Right ventricle myocardium inferior (tissue), 1 donor: Measurements from ENCODE around the gene ESYT2. TPM values are rescaled to one million over a fixed set of nuclear protein-coding genes. Genes with fewer than 3 reads are reported as not detected.

ENCODE experiments used
- ATAC-seq: fragments of 200-7000 bp; cut with Tn5 transposase; one replicate; pipeline ENCODE4 v1.9.1; 2020; ENCODE audit warnings: mild to moderate bottlenecking, moderate library complexity
- DNase-seq: peaks from one replicate; pipeline ENCODE4 v3.0.0; 2021; ENCODE audit errors: missing footprints
- intact Hi-C: fragments of 100-400 bp; cut with DNase I; formaldehyde crosslinking; loops from one replicate; pipeline ENCODE4 v1.11.0; 2022
- total RNA-seq: library from RNA; stranded (reverse); fragmentation: NEBNext Ultra II Directional; extraction: Animal tissue kit (Norgen Biotek cat#: 25700); gene quantifications from one replicate; pipeline ENCODE4 v1.2.1, GENCODE V29; 2021
- donor health status: DM: no; HTN: yes; CAD: no; lungs with severe emphysema.

The ESYT2 gene
- total RNA-seq, 1 donor from 2014 or later = 42.5 TPM

DNA sequence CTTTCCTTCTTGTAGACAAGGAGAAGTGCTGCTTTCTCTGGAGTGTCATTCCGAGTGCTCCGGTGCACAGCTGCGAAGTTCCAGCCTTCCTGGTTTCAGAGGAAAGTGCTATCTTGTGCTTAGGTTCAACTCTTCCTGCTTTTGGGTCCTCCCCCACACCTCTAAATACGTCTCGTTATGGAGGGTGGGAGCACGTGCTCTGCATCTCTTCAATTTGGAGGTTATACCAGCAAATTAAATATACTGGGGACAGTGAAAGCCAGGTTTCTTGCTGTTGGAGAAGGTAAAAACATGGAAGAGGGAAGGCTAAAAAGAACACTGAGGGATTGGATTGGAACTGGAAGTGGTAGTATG lies 2.4 kb upstream of the ESYT2 start:
- ATAC-seq = no peak
- intact Hi-C loops = loop anchor here (5.0 kb wide), 1 partner anchor 124 kb away; no protein-coding TSS in a partner anchor
- no peak for DNase-seq

DNA sequence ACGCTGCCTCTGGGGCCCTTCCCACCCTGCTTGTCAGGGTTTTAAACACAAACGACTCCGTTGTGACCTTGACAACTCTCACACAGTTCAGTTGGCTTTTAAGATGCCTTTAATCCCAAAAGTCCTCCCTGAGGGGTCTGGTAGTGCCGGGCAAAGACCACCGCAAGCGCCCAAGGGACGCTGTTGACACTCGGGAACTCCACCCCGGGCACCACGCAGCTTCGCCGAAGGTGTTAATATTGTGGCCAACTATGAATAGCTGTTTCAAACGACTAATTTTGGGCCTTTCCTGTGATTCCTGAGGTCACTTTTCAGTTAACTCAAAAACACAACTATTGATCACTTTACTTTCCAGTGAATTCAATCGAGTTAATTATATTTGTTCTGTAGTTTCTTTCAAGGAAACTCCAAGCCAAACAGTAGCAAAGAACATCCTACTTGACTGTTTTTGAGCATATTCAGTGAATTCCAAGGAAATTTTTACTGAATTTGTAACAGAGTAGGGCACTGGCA lies 958 bp upstream of the ESYT2 start:
- intact Hi-C loops = loop anchor here (5.0 kb wide), 1 partner anchor 123 kb away; no protein-coding TSS in a partner anchor
- DNase-seq (no peak), ATAC-seq (no peak)

DNA sequence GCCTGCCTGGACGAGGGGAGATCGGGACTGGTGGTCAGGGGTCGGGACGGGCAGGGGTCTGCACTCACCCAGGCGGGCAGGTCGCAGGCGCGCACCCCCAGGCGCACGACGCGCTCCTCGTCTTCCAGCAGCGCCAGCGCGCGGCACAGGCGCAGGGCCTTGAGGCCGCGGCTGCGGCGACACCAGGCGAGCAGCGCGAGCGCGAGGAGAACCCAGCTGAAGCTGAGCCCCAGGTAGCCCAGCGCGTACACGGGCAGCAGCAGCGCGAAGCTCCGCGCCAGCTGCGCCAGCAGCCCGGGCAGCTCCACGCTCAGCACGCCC lies 328 bp downstream of the ESYT2 start:
- intact Hi-C loops = loop anchor here (1.0 to 2.0 kb wide), 4 partner anchors 11 to 46 kb away; partner anchors contain the start of gene DYNC2I1
- ATAC-seq = peak; percentile 51
- no peak for DNase-seq

DNA sequence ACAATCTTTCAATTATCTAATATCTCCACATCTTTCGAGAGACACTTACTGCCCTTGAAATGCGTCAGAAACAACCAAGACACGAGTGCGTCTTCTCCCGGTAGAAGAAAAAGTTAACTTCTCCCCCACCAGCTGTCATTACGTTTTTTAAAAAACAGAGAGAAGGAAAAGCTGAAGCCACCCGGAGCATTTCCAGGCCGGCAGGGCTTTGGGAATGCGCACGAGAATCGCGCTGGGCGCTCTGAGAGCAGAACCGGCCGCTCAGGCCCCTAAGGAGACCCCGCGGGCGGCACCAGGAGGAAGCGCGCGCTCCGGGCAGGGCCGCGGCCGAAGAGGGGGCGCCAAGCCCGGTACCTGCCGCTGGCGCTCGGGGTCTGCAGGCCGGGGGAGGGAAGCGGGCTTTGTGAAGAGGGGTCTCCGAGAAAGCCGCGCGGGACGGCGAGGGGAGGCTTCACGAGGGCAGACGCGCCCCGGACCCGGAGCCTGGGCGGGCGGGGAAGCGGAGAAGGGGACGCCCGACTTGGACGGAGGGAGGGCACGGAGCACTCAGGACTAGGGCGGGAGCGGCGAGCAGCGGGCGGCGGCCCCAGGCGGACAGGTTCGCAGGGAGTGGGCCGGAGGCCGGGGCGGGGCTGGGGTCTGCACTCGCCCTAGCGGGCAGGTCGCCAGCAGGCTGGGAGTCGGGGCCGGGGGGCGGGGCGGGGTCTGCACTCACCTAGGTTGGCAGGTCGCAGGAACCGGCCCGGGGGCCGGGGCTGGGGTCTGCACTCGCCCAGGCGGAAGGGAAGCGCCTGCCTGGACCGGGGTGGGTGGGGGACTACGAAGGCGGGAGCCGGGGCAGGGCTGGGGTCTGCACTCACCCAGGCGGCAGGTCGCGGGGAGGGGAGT lies 932 bp downstream of the ESYT2 start:
- DNase-seq (peak; percentile 84), ATAC-seq (peak; percentile 12)
- intact Hi-C loops = loop anchor here (1.0 to 2.0 kb wide), 4 partner anchors 10 to 45 kb away; partner anchors contain the start of gene DYNC2I1

DNA sequence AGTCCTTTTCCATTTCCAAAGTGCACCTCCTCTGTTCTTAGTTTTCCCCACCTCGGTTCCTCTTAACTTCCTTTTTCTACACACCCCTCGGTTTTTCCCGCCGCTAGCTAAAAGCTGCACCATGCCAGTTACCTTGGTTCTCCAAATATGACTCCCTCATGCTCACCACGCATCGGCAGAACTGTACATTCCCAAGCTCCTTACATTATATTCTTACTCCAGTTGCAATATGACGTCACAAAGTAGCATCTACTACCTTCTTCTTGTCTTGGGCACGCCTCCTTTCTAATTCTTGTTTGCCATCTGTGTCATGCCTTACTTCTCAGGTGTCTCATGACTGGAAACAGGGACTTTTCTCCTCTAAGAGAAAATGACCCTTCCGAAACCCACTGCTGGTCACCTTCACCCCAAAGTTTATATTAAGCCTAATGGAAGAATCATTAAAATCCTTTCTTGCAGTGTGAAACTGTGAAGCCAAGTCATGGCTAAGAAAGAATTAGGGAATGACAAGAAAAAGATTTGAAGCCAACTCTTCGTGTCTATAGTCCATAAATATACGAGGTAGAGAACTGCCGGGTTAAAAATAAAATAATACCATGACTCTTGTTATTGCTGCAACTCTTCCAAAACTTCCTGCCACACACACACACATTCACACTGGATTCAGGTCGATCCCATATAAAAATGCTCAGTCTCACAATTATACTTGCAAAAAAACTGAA lies 1.7 kb downstream of the ESYT2 start:
- DNase-seq = no peak
- ATAC-seq = no peak
- intact Hi-C loops = loop anchor here (2.0 kb wide), 2 partner anchors 29 to 37 kb away; partner anchors contain the start of gene DYNC2I1

DNA sequence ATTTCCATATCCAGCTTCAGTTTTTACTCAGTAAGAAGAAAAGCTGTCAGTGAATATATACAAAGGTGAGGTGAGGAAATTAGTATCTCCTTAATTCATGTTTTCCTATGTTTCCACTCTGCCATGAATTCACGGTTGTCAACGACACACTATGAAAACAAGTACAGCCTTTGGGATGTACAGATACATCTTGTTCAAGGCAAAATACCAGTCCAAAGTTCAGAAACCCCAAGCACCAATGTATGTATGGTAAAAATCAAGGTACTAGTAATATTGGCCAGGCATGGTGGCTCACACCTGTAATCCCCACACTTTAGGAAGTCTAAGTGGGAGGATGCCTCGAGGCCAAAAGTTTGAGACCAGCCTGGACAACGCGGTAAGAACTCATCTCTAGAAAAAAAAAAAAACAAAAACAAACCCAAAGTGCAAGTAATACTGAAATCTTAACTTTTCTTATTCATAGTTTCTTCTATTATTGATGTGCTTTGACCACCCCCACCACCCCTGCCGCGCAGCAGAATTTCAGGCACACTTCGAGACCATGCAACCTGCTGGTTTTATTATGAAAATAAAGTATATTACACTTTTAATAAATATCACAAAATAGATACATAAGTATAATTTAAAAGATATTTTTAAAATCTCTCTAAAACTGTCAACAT lies 3.5 kb downstream of the ESYT2 start:
- ATAC-seq = no peak
- DNase-seq = no peak
- intact Hi-C loops = no loop called here

DNA sequence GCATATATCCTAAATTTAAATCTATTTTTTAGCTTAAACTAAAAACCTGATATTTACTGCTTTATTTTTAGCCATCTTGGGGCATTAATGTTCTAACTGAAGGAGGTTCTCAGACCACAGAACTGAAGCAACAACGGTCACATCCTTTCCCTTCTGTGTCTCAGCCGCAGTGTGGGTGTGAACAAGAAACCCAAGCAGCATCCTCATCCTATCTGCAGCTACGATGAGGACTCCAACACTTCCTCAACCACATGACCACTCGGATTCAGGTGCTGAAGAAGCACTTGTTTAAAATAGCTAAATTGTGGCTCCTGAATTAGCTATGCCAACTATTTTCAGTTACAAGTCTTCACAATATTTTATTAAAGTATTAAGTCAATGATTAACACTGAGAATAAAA lies 5.3 kb downstream of the ESYT2 start:
- ATAC-seq = no peak
- intact Hi-C loops = no loop called here
- DNase-seq = no peak

DNA sequence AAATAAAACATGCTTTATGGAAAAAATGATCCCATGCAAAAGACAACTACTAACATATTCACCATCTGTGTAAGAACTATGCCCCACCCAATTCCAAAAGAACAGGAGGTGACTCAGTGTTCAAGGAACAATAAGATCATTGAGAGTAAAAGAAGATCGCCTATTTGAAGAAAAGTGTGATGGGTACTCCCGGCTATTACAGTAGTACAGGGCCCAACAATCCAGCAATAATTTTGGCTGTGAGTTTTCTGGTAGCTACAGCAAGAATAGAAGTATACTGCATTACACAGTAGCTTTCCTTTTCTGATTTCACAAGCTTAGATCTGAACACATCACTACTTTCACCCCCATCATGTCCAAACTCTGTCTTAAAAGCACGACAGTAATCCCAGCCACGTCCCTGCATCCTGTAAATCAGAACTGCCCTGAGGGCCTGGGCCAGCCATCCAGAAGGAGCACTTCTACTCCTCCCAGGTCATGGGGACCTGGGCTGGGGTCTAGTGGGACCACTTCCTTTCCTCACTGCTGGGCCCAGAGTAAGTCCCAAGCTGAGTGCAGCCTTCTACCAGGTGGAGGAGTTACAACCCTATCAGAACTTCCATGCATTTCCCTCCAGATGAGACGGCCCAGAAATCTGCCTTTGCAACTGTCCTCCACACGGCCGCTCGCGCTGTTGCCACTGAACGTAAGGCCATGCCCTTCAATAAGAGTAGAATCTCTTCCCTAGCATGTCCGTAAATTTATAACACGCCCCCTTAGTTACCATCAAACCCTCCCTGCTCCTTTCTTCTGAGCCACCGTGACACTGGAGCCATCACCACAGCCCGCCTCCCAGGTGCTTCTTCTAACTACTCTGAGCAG lies 7.9 kb downstream of the ESYT2 start:
- ATAC-seq (peak; percentile 30), DNase-seq (no peak)
- intact Hi-C loops = no loop called here

DNA sequence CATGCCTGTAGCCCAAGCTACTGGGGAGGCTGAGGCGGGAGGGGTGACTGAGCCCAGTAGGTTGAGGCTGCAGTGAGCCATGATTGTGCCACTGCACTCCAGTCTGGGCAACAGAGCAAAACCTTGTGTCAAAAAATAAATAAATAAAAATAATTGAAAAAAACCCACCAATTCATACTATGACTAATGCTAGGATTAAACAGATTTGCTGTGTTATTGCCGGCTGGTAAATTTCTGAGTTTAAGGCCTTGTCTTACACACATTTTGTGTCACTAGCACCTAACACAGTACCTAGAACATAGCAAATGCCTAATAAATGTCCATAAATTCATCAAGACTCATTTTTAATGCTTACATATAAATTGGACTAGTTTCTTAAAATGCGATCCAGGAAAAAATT lies 8.7 kb downstream of the ESYT2 start:
- no peak for ATAC-seq
- intact Hi-C loops = no loop called here
- no peak for DNase-seq

DNA sequence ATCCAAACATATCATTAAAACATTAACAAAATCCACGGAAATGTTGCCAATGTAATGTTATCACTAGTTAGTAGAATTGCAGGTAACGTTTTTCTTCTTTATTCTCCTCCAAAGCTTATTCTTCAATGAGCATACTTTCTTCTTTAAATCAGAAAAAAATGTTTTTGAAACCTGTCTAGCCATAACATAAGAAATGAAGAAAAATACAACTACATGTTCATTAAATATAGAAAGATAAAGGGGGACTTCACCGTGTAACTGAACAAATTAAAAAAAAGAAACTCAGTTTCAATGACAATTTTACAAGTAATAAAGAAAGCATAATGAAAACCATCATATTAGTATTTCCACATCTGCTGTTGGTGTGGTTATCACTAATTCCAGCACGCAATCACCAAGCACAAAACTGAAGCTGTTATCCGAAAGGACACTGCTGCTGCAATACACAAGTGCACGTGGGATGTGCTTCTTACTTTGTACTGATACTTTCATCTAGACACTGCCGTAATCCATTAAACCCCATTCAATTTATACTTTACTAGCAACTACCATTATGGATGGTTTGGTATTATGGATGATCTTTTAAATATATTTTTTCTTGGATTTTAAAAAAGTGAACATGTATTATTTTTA lies 9.6 kb downstream of the ESYT2 start:
- ATAC-seq (no peak), DNase-seq (no peak)
- intact Hi-C loops = loop anchor here (2.0 kb wide), 1 partner anchor 43 kb away; no protein-coding TSS in a partner anchor

DNA sequence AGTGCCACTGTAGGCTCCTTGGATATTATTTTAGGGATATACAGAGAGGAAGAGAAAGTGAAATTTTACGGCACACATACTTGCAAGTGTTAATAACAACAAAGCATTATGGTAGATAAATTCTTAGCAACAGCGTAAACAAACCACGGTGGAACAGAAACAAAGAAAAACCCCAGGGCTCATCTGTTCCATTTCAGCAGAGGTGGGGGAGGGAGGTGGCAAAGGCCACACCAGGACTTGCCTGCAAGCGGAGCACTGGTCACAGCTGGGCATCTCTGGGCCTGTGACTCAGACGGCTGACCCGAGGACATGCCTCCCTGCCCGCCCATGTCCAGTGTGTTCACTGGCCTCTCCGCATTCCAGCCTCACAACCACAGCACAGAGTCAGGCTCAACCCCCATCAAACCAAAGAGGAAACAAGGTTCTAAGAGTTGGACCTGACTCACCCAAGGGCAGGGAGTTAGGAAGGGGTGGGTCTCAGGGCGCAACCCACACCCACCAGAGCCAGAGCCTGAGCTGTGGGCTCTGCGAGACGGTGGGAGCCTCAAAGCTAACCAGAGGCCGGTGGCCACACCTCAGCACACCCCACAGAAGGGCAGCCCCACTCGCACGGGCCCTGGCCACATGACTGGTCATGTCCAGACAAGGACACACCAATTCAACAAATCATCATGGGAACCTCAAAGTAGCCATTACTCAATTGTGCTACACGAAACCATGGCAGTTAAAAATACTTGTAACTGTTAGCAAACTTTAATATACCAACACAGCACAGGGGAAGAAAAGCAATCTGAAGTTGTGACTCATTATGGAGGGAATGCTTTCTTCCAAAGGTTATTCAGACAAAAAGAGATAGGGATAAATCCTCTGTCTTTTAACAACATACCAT lies 10.7 kb downstream of the ESYT2 start:
- ATAC-seq = peak; percentile 90
- intact Hi-C loops = loop anchor here (1.0 to 2.0 kb wide), 2 partner anchors 11 to 44 kb away; partner anchors contain the start of gene ESYT2
- DNase-seq = peak; percentile 92

DNA sequence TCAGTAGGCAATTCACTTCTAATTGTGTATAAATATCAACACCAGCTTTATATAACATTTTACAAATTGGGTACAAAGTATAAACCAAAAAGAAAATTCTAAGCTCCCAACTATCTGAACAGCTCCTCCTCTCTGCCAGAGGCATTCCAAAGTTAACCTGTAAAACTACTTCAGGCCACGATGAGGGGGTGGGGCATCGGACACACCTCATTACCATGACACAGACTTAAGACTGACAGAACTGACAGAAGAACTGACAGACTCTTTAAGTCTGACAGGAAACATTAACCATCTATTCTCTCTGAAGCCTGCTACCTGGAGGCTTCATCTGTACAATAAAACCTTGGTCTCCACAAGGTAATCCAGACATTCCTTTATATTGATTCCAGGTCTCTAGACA lies 12.3 kb downstream of the ESYT2 start:
- ATAC-seq (no peak), DNase-seq (no peak)
- intact Hi-C loops = no loop called here

DNA sequence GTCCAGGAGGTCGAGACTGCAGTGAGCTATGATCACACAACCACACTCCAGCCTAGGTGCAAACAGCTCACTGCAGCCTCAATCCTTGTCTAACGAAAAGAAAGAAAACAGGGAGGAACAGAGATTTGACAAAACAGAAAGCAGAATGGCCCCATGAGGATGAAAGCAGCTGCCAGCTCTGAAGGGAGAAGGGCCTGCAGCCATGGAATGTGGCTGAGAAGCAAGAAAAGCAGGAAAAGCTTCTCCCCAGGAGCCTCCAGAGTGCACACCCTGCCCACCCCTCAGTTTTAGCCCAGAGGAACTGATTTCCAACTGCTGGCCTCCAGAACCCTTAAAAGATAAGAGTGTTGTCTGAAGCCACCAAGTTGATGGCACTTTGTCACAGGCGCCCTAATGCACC lies 13.0 kb downstream of the ESYT2 start:
- ATAC-seq (peak; percentile 7), DNase-seq (no peak)
- intact Hi-C loops = no loop called here

DNA sequence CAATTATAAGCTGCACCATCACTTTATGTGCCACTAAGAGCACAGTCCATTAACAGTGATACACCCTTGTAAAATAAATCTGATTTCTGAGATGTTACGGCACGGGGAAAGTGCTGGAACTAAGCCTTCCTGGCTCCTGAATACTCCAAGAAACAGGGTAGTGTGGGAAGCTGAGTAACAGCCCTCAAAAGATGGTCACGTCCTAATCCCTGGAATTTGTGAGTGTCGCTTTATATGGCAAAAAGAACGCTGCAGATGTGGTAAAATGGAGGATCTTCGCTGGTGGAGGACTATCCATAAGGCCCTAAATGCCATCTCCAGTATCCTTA lies 13.5 kb downstream of the ESYT2 start:
- no peak for ATAC-seq
- no peak for DNase-seq
- intact Hi-C loops = no loop called here

DNA sequence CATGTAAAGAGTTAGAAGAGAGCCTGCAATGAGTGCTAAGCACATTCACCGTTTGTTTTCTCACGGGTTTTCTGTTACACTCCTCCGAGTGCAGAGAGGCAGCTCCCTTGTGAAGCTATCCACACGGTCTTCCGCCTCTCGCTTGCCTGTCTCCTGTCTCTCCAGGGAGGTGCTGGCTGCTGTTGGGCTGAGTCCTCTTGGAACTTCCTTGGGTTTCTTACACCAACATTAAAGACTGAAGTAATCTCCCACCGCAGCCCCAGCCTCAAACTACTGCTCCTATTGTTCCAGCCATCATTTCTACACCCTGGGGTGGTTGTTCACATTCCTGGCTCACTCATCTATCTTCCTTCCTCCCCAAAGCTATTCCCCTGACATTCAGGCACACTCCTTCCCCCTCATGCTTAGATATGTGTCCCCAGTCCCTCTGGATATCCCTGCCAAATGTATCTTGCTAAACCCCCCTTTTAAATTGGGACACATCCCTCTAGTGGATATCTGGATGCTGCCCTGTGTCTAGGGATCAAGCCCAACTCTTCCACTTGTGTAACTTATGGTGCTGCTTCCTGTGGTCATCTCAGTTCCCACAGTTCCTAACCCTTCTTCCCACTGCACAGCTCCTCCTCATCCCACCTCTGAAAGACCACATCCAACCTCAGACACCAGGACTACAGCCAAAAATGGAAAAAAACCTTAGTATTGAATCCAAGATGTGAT lies 14.1 kb downstream of the ESYT2 start:
- DNase-seq = no peak
- intact Hi-C loops = no loop called here
- ATAC-seq = no peak

DNA sequence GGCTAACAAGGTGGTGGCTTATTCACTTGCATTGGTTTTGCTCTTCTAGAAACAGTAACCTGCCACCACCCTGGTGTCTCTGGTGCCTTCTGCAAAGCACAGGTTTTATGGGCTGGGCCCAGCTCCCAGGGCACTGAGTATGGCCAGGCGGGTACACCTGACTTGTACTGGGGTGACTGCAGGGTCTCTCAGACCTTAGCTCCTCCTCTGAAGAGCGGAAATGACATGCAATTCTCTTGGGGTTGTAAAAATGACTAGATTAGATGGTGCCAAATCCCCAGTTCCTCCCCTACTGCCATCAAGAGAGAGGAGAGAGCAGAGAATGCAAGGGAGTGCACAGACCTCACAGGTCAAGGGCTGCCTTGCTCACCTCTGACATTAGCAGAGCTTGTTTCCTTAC lies 14.7 kb downstream of the ESYT2 start:
- ATAC-seq (no peak), DNase-seq (no peak)
- intact Hi-C loops = no loop called here
